ENCODE measurements around the gene IFT27.

Gene IFT27

GRCh38 chr22:36746375-36746970 is 29.4 kb downstream of the IFT27 start:
- in situ Hi-C loops (cut with HindIII; ENCODE audit: low sequenced_read_pairs), result no loop called here
- no peak for DNase-seq (ENCODE audit: low read depth, low spot score)
- TF ChIP-seq CTCF (IDR thresholded peaks at IDR 0.05; ENCODE audit: low read depth, low read length), result no peak
- H3K4me3 ChIP-seq (ENCODE audit: low read depth, low read length), result no peak overlapping the region

- no peak for DNase-seq (ENCODE audit: low read depth, low spot score)
- in situ Hi-C loops (cut with HindIII; ENCODE audit: low sequenced_read_pairs), result no loop called here
- no peak overlapping the region for H3K4me3 ChIP-seq (ENCODE audit: low read depth, low read length)
- no peak for TF ChIP-seq CTCF (IDR thresholded peaks at IDR 0.05; ENCODE audit: low read depth, low read length)
These were observed 30.5 kb downstream of the IFT27 start for GRCh38 chr22:36745301-36745995.

- TF ChIP-seq CTCF (IDR thresholded peaks at IDR 0.05; ENCODE audit: low read depth, low read length), result no peak
- in situ Hi-C loops (cut with HindIII; ENCODE audit: low sequenced_read_pairs), result no loop called here
- DNase-seq (ENCODE audit: low read depth, low spot score), result no peak
- H3K4me3 ChIP-seq (ENCODE audit: low read depth, low read length), result no peak overlapping the region
These were observed 31.1 kb downstream of the IFT27 start for GRCh38 chr22:36744791-36745190.

- in situ Hi-C loops (cut with HindIII; ENCODE audit: low sequenced_read_pairs), result no loop called here
- H3K4me3 ChIP-seq (ENCODE audit: low read depth, low read length), result no peak overlapping the region
- no peak for TF ChIP-seq CTCF (IDR thresholded peaks at IDR 0.05; ENCODE audit: low read depth, low read length)
- no peak for DNase-seq (ENCODE audit: low read depth, low spot score)
These were observed 31.5 kb downstream of the IFT27 start for GRCh38 chr22:36744413-36744765.

GRCh38 chr22:36743591-36744412 is 32.1 kb downstream of the IFT27 start:
- in situ Hi-C loops (cut with HindIII; ENCODE audit: low sequenced_read_pairs), result no loop called here
- DNase-seq (ENCODE audit: low read depth, low spot score), result no peak
- no peak overlapping the region for H3K4me3 ChIP-seq (ENCODE audit: low read depth, low read length)
- TF ChIP-seq CTCF (IDR thresholded peaks at IDR 0.05; ENCODE audit: low read depth, low read length), result no peak

GRCh38 chr22:36743011-36743410 is 32.9 kb downstream of the IFT27 start:
- in situ Hi-C loops (cut with HindIII; ENCODE audit: low sequenced_read_pairs), result no loop called here
- H3K4me3 ChIP-seq (ENCODE audit: low read depth, low read length), result no peak overlapping the region
- no peak for TF ChIP-seq CTCF (IDR thresholded peaks at IDR 0.05; ENCODE audit: low read depth, low read length)
- DNase-seq (ENCODE audit: low read depth, low spot score), result no peak
